LNCAP (cell line): ENCODE data around the gene CA9.

Experiments used
- TF ChIP-seq, protein P1 (sequence below): fragments of 450-650 bp; IDR thresholded peaks from 2 replicates; pipeline ENCODE4 v1.5.1; 2017; ENCODE audit warnings: mild to moderate bottlenecking

Gene CA9

DNA sequence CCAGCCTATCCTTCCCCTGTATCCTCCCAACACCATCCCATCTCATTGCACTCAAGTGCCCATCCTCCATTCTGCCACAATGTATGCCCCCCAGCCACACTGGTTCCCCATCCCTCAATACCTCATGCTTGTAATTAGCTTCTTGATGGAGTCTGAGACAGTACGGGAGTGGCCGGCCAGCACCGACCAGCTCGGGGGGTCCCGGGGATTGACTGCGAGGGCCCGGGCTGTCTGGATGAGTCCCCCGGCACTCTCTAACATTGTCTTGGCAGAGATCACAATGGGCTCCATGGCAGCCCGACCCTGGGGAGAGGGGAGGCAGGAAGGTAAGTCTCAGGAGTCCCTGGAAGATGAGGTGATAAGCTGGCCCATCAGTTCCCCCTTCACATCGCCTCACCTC, 33.2 kb downstream of the CA9 start:
- TF ChIP-seq, protein P1, sequence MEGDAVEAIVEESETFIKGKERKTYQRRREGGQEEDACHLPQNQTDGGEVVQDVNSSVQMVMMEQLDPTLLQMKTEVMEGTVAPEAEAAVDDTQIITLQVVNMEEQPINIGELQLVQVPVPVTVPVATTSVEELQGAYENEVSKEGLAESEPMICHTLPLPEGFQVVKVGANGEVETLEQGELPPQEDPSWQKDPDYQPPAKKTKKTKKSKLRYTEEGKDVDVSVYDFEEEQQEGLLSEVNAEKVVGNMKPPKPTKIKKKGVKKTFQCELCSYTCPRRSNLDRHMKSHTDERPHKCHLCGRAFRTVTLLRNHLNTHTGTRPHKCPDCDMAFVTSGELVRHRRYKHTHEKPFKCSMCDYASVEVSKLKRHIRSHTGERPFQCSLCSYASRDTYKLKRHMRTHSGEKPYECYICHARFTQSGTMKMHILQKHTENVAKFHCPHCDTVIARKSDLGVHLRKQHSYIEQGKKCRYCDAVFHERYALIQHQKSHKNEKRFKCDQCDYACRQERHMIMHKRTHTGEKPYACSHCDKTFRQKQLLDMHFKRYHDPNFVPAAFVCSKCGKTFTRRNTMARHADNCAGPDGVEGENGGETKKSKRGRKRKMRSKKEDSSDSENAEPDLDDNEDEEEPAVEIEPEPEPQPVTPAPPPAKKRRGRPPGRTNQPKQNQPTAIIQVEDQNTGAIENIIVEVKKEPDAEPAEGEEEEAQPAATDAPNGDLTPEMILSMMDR: no peak

- TF ChIP-seq, protein P1: no peak
Observed at GRCh38 chr9:35708146-35708545, 34.4 kb downstream of the CA9 start.

- TF ChIP-seq, protein P1: no peak
Observed at GRCh38 chr9:35710818-35711500, 37.2 kb downstream of the CA9 start.

DNA sequence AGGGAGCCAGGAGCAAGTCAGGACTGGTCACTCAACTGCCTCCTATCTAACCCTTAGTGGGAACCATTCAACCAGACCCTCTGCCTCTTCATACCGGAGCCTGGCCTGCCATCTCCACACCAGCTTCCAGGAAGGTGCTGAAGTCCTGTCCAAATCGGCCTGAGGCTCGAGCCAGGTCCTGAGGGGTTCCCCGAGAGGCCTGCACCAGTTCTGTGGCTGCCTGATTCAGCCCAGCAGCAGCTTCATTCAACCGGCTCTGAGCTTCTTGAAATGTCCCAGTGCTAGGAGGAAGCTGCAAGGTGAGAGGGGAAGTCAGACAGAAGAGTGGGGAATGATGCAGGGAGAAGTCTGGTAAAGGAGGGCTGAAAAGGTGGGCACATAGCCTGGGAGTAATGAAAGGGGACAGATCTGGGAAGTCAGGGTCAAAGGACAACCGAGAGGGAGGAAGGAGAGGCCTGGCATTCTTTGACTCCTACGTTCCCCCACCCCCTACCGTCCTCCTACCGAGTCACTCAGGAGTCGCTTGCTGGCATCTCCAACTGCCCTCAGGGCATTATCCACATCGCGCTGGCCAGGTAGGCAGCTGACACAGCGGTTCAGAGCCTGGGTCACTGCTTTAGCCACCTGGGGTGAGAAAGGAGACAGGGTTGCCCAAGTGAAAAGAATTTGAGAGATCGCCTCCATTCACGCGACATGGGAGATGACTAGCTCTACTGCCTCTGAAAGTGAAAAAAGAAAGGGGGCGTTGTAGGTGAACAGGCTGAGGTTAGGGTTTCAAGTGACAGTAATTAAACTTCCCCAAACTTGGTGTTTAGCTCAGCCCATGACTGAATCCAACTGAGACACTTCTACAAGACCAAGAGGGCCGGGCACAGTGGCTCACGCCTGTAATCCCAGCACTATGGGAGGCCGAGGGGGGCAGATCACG, 38.0 kb downstream of the CA9 start:
- TF ChIP-seq, protein P1: no peak

GRCh38 chr9:35712762-35713400, 39.2 kb downstream of the CA9 start:
- TF ChIP-seq, protein P1: no peak

- TF ChIP-seq, protein P1: no peak
Observed at GRCh38 chr9:35713578-35713977, 39.9 kb downstream of the CA9 start.

GRCh38 chr9:35714123-35714522, 40.4 kb downstream of the CA9 start:
- TF ChIP-seq, protein P1: no peak
